Psoas muscle (tissue), 8 donors: Measurements from ENCODE around the gene LRRC9. TPM values are rescaled to one million over a fixed set of nuclear protein-coding genes. Genes with fewer than 3 reads are reported as not detected.
"Not testable (repeated sequence)": the region's sequence is repeated elsewhere in the genome, so short reads cannot be mapped to it uniquely, and the experiment has no call there.

ENCODE experiments used
- ATAC-seq, 4 donors: fragments of 200-7000 bp; cut with Tn5 transposase; one replicate each; pipeline ENCODE4 v1.9.1; 2020; ENCODE audit warnings: moderate library complexity in 3 of 4, mild to moderate bottlenecking in 2 of 4
- DNase-seq, 2 donors: peaks; one replicate each; pipeline ENCODE4 v3.0.0-alpha.2; 2020
- H3K27ac ChIP-seq: fragments of 200-600 bp; one replicate; pipeline ENCODE4 v1.8.0; 2022
- H3K27me3 ChIP-seq, 3 donors: fragments of 200-600 bp in 1 of 3; one replicate each; pipeline versions ENCODE4 v1.6.1 to v1.8.0; 2013 to 2022; ENCODE audit warnings: low read length in 2 of 3, mild to moderate bottlenecking in 2 of 3, moderate library complexity in 1 of 3; ENCODE audit not compliant: insufficient read depth in 3 of 3
- H3K36me3 ChIP-seq, 2 donors: fragments of 200-600 bp in 1 of 2; one replicate each; pipeline versions ENCODE4 v1.6.1 to v1.8.0; 2013 to 2022; ENCODE audit warnings: low read depth in 1 of 2, mild to moderate bottlenecking in 1 of 2, moderate library complexity in 1 of 2; ENCODE audit not compliant: insufficient read depth in 1 of 2
- H3K4me1 ChIP-seq: fragments of 200-600 bp; one replicate; pipeline ENCODE4 v1.8.0; 2022
- H3K4me3 ChIP-seq: fragments of 200-600 bp; one replicate; pipeline ENCODE4 v1.8.0; 2022; ENCODE audit warnings: mild to moderate bottlenecking
- H3K9me3 ChIP-seq: fragments of 200-600 bp; one replicate; pipeline ENCODE4 v1.8.0; 2022
- WGBS, 3 donors: extraction: QIAGEN DNeasy Blood & Tissue Kit; methylation state at CpG; one replicate each; pipeline versions ENCODE4 v1.1.6 to v1.1.7; 2013; 5-methylcytosine and 5-hydroxymethylcytosine counted together
- intact Hi-C, 2 donors: fragments of 100-400 bp; cut with DNase I; formaldehyde crosslinking; loops; one replicate each; pipeline versions ENCODE4 v1.11.0 to v1.14.2; 2022
- polyA plus RNA-seq, 3 donors: library from polyadenylated mRNA; stranded (reverse); fragments of 200-250 nt; gene quantifications; one replicate each; pipeline ENCODE4 v1.2.3, GENCODE V29; 2013
- total RNA-seq, 4 donors: library from RNA; stranded (reverse); fragmentation: NEBNext Ultra II Directional in 2 of 4; extraction: Animal tissue kit (Norgen Biotek cat#: 25700) in 2 of 4; gene quantifications; one replicate each; pipeline versions ENCODE4 v1.2.1 to v1.2.4, GENCODE V29; 2021 to 2023
- TF ChIP-seq, protein P1 (sequence below): fragments of 200-600 bp; IDR thresholded peaks from one replicate; pipeline ENCODE4 v1.8.0; 2022; ENCODE audit warnings: antibody characterized with exemption
- donor health status: healthy with polysubstance abuse.
- donor health status: DM: no; HTN: no; CAD: no; lungs with moderate emphysema.
- donor health status: Bipolar disorder and iron deficiency.
- donor health status: healthy.
- donor health status: DM: yes; HTN: yes; CAD: no.
- donor health status: DM: no; HTN: no; CAD: no.
- donor health status: DM: no; HTN: no; CAD: no.
- donor health status: DM: yes; HTN: yes; CAD: no.

Gene LRRC9
- total and polyA plus RNA-seq, 7 donors = under 0.01 to 0.40 (median 0.12) TPM; not detected in 4

DNA sequence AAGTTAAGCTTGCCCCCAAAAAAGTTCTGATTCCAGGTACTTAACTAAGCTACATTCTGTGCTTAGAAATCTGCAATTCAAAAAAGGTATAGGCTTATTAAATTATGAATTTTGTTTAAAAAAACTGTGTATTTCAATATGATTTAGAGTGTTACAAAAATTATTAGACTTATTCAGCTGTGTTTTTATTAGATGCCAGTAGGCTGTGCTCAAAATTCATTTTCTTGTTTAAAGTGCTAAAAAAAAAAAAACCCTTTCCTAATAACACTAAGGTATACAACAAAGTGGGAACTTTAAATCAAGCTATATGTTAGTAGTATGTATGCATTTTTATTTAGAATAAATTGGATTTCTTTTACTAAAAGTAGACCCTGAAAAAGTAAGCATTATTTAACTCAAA lies 25.0 kb downstream of the LRRC9 start:
- no peaks in the 10 kb centered on the region for H3K36me3 ChIP-seq
- no peak for DNase-seq
- no peaks in the 10 kb centered on the region for H3K27me3 ChIP-seq
- intact Hi-C loops = no loop called here
- no peak overlapping the region for H3K27ac ChIP-seq
- no peaks in the 10 kb centered on the region for H3K9me3 ChIP-seq
- TF ChIP-seq, protein P1, sequence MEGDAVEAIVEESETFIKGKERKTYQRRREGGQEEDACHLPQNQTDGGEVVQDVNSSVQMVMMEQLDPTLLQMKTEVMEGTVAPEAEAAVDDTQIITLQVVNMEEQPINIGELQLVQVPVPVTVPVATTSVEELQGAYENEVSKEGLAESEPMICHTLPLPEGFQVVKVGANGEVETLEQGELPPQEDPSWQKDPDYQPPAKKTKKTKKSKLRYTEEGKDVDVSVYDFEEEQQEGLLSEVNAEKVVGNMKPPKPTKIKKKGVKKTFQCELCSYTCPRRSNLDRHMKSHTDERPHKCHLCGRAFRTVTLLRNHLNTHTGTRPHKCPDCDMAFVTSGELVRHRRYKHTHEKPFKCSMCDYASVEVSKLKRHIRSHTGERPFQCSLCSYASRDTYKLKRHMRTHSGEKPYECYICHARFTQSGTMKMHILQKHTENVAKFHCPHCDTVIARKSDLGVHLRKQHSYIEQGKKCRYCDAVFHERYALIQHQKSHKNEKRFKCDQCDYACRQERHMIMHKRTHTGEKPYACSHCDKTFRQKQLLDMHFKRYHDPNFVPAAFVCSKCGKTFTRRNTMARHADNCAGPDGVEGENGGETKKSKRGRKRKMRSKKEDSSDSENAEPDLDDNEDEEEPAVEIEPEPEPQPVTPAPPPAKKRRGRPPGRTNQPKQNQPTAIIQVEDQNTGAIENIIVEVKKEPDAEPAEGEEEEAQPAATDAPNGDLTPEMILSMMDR = no peak
- H3K4me1 ChIP-seq = no peaks in the 10 kb centered on the region
- no peak for ATAC-seq
- H3K4me3 ChIP-seq = no peak overlapping the region

DNA sequence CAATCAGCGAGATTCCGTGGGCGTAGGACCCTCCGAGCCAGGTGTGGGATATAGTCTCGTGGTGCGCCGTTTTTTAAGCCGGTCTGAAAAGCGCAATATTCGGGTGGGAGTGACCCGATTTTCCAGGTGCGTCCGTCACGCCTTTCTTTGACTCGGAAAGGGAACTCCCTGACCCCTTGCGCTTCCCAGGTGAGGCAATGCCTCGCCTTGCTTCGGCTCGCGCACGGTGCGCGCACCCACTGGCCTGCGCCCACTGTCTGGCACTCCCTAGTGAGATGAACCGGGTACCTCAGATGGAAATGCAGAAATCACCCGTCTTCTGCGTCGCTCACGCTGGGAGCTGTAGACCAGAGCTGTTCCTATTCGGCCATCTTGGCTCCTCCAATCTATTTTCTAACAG lies 32.2 kb downstream of the LRRC9 start:
- H3K27me3 ChIP-seq, H3K27ac ChIP-seq, DNase-seq, H3K36me3 ChIP-seq, ATAC-seq, H3K4me3 ChIP-seq, H3K4me1 ChIP-seq, intact Hi-C loops: not testable (repeated sequence)
- WGBS, 3 donors = 83 to 94% (median 86%) methylated on average over 8 to 19 of the region's 30 CpGs
- H3K9me3 ChIP-seq = peaks cover 27% of the 10 kb centered on the region

DNA sequence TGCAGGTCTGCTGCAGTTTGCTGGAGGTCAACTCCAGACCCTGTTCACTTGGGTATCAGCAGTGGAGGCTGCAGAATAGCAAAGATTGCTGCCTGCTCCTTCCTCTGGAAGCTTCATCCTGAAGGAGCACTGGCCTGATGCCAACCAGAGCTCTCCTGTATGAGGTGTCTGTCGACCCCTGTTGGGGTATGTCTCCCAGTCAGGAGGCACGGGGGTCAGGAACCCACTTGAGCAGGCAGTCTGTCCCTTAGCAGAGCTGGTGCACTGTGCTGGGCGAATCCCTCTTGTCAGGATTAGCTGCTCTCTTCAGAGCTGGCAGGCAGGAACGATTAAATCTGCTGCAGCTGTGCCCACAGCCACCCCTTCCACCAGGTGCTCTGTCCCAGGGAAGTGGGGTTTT lies 37.9 kb downstream of the LRRC9 start:
- peaks cover 27% of the 10 kb centered on the region for H3K9me3 ChIP-seq
- DNase-seq, H3K4me1 ChIP-seq, intact Hi-C loops, H3K4me3 ChIP-seq, ATAC-seq, H3K36me3 ChIP-seq, H3K27ac ChIP-seq, H3K27me3 ChIP-seq: not testable (repeated sequence)
- 69 to 70% (median 70%) methylated on average over 4 of the region's 4 CpGs for WGBS, 3 donors

DNA sequence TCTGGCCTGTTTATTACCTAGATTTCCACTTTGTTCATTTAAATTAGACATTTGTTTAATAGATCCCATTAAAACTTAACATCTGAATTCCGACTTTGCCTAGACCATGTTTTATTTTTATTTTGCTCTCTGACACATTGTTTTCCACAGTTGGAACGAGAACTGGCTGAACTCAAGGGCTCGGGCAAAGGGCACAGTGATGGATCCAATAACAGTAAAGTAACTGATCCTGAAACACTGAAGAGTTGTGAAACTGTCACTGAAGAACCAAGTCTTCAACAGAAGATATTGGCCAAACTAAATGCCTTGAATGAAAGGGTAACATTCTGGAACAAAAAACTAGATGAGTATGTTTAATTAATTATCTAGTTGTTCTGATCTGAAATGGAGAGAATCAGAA lies 39.7 kb downstream of the LRRC9 start:
- Histone ChIP-seq H3K9me3 (peaks cover 11% of the 10 kb centered on the region), H3K27ac (no peak overlapping the region), H3K4me3 (no peak overlapping the region), H3K36me3 (no peaks in the 10 kb centered on the region), H3K27me3 (no peaks in the 10 kb centered on the region), H3K4me1 (no peaks in the 10 kb centered on the region)
- TF ChIP-seq, protein P1 = no peak
- DNase-seq = no peak
- no peak for ATAC-seq
- intact Hi-C loops = loop anchor here (10.0 kb wide), 2 partner anchors 95 to 135 kb away; partner anchors contain the start of gene PCNX4 (in 1 of the 2)
- WGBS, 3 donors = 32 to 56% (median 38%) methylated on average over 3 of the region's 3 CpGs

DNA sequence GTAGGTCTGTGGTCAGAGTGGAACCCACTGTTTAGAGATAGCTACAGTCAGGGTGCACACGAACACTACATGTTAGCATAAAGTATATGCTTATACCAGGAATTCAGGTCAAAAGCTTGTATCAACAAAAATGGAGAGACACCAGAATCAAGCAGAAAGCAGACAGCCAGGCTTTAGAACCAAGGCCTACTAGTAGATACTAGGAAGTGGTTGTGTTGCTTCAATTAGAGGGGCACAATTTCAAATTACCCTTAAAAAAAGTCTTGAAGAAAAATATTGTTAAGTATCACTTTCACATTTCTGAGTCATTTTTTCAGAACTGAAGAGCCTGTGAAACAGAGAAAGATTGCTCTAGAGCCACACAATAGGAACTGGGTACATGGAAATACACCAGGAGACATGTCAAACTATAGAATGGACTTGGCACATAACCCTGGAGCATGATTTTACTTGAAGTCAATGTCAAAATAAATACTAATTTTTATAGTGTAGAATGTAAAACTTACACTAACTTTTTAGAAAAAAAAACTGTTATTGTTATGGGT lies 41.6 kb downstream of the LRRC9 start:
- Histone ChIP-seq H3K9me3 (peaks cover 2% of the 10 kb centered on the region), H3K27me3 (no peaks in the 10 kb centered on the region), H3K4me1 (no peaks in the 10 kb centered on the region), H3K27ac (no peak overlapping the region), H3K4me3 (no peak overlapping the region), H3K36me3 (no peaks in the 10 kb centered on the region)
- intact Hi-C loops = loop anchor here (10.0 kb wide), 2 partner anchors 93 to 133 kb away; partner anchors contain the start of gene PCNX4 (in 1 of the 2)
- no peak for DNase-seq
- TF ChIP-seq, protein P1 = no peak
- ATAC-seq = no peak
- 89 to 95% (median 93%) methylated on average over 1 of the region's 1 CpG for WGBS, 3 donors
